HG02973 (cell line): Measurements from ENCODE around the gene TSPAN3.

ENCODE experiments used
- ATAC-seq: cut with Tn5 transposase; IDR thresholded peaks from one replicate; pipeline ENCODE4 v1.9.1; 2021; ENCODE audit warnings: moderate library complexity; ENCODE audit not compliant: unreplicated experiment

TSPAN3 gene

DNA sequence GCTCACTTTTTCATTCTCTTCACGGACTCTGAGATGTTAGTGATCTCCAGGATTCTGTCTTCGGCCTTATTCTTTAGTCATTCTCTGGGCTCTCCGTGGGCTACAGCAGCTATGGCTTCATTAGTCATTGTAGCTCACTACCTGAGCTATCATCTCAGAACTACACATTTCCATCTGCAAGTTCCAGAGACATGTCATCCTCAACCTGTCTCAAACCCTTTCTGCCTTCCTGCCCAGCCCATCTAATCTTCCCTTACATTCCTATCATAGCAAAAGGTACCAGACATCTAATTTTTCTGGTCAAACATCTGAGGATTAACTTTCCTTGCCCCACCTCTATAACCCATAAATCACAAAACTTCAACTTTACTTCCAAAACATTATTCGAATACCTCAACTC, 13.2 kb downstream of the TSPAN3 start:
- no peak for ATAC-seq

GRCh38 chr15:77057072-77057471, 13.8 kb downstream of the TSPAN3 start:
- no peak for ATAC-seq

DNA sequence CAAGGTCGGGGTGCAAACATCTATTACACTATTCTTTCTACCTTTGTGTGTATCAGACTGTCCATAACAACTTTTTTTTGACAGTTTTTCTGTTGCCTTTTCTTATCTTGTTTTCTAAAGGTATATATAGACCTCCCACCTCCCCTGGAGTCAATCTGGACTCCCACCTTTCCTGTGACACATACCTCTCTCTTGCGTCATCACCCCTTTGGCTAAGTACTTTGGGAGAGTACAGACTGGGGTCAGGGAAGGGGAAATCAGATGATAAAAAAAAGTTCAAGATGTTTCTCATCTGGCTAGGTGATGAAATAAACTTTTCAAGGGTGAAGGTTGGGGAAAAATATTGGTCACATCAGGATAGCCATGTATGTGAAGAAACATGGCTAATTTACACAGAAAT, 17.2 kb downstream of the TSPAN3 start:
- ATAC-seq: no peak

GRCh38 chr15:77052556-77052955, 18.4 kb downstream of the TSPAN3 start:
- ATAC-seq: no peak

GRCh38 chr15:77048135-77048876, 22.6 kb downstream of the TSPAN3 start:
- no peak for ATAC-seq

DNA sequence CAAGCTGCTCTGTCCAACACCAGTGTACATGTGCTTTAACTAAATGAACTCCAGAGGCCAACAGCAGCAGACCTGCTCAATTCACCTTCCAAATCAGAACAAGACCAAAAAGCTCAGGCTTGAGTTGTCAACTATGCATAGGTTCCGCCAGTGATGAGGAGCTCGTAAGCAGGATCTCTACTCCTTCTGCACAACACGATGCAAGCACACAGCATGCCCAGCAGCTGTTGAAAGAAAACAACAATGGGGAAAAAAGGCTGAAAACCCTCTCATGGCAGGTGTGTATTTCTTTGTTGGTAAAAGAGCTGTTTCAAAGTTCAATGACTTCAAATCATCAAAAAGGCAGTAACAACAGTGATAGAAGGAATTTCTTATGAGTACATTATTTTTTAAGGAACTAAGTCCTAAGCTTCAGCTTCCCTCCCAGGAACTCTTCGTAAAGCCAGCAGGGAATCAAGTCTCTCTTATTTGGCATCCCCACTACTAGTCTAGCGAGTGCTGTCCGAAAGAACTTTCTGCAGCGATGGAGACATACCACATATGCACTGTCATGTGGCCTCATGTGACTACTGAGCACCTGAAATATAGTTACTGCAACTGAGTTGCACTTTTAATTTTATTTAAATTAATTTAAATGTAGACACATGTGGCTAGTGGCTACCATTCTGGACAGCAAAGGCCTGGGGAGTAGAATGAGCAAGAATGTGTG, 24.1 kb downstream of the TSPAN3 start:
- ATAC-seq: no peak

GRCh38 chr15:77045985-77046384, 24.9 kb downstream of the TSPAN3 start:
- no peak for ATAC-seq

DNA sequence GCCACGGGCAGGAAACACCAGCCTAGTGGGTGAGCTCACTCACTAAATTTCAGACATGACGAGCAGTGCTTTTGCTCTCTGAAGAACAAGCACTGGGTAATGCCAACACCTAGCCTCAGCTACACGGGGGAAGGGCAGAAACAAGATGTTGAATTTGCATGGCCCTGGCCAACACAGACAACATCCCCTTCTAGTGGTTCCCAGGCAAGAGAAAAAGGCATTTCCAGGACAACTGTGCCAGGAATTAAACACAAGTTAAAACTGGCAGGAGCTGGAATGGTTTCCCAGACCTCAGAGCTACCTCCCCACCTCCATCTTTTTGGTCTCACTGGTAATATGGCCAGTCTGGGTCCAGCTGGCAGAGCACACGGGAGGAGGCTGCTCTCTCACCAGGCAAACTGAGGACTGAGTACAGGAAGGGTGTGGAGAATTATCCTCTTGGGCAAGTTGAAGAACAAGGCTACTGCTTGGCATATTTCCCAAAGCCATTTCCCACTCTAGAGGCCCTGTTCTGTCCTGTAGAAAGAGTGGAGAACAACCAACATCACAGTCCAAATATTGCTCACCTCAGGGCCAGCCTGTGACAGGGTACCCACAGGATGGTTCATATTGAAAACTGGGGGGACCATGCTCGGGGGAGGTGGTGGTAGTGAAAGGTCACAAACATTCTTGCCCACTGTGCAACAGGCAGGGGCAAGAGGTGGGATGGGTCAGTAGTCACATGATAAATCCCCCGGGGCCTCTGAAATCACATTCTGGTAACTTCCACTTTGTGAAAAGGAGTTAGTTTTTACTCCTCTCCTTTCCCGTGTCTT, 26.5 kb downstream of the TSPAN3 start:
- no peak for ATAC-seq

DNA sequence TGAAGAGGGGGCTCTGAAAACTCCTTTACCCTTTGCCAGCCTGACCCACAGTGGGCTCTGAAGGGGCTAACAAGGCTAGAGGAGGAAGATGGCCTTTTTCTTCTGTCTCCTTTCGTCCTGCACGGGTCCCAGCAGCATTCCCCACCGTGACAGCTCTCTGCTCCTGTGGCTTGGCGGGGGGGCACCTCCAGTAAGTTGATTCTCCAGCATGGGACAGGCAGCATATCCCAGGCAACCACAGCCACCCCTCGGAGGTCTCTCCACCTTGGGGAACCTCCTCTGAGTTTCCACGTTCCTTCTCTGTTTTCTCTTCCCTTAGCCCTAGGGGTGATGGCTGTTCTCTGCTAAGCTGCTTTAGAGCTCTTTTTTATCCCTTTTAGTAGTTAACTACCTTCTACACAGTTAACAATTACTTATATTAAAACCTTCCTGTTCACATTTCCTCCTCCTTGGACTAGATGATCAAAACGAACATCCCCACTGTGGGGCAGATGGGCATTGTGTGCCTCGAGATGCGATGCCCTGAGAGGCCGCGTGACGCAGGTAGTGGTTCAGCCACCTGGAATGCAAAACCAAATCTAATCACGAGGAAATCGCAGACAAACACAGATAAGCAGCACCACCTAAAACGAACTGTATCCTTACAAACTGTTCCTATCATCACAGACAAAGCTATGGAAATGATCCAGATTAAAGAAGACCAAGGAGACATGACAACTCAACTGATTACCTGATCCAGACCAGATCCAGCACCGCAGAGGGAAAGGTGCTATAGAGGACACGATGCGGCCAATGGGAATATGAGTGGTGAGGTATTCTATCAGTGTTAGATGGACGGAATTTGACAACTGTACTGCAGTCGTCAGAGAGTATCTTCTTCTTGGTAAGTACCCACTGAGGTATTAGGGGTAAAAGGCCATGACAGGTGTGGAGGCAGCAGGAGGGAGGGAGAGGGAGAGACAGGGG, 27.7 kb downstream of the TSPAN3 start:
- ATAC-seq: no peak

DNA sequence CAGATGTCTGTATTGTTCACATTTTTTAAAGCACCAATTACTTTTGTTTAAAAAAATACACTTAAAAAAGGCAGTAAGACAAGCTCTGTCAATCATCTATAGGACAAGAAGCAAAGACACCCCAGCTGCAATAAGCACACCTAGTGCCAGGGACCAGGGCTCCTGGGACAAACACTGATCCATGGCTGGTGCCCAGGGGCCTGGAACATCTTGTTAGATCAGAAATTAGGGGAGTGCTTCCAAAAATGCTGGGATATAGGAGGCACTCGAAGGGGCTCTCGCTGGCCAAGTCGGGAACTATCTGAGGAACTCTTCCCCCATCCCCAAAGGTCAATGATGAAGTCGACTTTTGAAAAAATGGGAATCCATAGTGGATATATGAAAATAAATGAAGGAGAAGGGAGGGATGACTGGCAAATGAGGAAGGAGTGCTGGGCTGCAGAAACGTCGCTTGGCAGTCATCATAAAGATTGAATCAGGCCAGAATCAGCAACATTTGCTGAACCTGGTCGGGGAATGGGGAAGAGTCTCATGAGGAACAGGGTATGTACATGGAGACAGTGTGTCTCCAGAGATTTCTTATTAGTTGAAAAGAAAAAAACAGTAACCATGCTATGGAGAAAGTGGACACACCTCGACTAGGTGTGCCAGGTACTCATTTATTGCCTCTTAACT, 28.5 kb downstream of the TSPAN3 start:
- no peak for ATAC-seq

DNA sequence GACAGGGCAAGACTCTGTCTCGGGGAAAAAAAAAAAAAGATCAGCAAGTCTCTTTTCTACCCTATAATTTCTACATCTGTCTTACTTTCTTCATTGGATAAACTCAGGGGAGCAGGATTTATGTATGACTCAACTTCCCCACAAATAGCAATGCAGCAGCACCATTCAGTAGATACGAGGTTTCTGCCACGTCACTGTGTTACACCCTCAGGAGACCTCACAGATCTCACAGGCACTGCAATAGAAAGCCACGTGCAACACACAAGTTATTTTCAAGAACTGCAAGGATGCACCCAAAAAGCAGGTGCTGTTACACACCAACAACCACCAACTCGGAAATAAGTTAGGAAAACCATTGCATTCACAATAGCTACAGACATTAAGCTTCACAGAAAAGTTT, 30.2 kb downstream of the TSPAN3 start:
- no peak for ATAC-seq

DNA sequence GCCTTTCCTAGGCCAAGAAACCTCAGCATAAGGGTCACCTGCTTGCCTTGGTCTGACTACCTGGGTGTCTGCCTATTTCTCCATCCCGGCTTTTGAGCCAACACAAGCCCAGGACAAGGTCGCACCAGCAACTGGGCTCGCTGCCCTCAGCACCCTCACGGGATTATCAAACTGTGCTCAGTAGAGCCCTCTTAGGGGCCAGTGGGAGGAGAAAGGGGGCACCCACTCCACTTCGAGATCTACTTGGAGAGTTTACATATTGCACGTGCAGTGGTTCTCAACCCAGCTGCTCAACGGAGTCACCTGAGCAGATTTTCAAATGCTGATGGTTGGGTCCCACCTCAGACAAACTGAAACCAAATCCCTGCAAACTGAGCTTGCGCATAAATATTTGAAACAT, 31.1 kb downstream of the TSPAN3 start:
- no peak for ATAC-seq

GRCh38 chr15:77039217-77039533, 31.7 kb downstream of the TSPAN3 start:
- ATAC-seq: no peak

DNA sequence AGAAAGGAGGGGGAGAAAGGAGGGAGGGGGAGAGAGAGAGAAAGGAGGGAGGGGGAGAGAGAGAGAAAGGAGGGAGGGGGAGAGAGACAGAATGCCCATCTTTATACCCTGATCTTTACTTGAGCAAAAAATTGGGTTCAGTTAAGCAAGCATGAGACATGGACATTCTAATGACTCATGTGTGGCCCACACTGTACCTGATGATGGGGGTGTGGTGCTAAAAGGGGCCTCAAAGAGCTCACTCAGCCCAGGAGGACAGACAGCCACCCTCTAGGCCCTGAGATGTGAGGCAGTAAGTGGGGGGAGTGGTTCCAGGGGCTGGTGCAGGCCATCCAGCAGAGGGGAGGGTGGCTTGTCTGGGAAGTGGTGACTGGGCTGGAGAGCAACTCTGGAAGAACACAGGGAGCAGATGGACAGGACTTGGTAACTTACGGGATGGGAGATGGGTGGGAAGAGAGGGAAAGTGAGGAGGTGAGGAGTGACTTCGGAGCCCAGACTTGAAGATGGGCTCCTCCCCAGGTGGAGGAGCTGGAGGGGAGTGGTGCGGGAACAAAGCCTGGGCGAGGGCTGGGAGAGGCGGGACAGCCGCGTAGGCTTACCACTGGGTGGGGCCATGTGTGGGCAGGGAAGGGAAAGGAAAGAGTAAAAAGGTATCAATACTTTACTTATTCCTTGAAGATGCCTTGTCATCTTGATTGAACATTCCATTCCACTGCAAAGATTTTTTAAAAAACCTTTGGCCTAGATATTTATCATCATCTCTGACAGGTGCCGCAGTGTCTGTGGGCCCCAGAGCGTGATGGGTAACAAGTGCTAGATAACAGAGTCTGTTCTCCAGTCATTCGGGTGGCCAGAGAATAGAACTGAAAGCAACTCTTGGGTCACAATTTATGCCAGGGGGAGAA, 32.3 kb downstream of the TSPAN3 start:
- no peak for ATAC-seq

- no peak for ATAC-seq
Observed at GRCh38 chr15:77037388-77038209, 33.3 kb downstream of the TSPAN3 start.

GRCh38 chr15:77036537-77037387, 34.1 kb downstream of the TSPAN3 start:
- ATAC-seq: no peak

GRCh38 chr15:77035999-77036471, 34.9 kb downstream of the TSPAN3 start:
- no peak for ATAC-seq
